Psoas muscle (tissue), 8 donors: ENCODE measurements around the gene SLC6A17. TPM values are rescaled to one million over a fixed set of nuclear protein-coding genes. Genes with fewer than 3 reads are reported as not detected.

Experiments
- ATAC-seq, 4 donors: fragments of 200-7000 bp; cut with Tn5 transposase; one replicate each; pipeline ENCODE4 v1.9.1; 2020; ENCODE audit warnings: moderate library complexity in 3 of 4, mild to moderate bottlenecking in 2 of 4
- DNase-seq, 2 donors: peaks; one replicate each; pipeline ENCODE4 v3.0.0-alpha.2; 2020
- H3K27ac ChIP-seq: fragments of 200-600 bp; one replicate; pipeline ENCODE4 v1.8.0; 2022
- H3K27me3 ChIP-seq, 3 donors: fragments of 200-600 bp in 1 of 3; one replicate each; pipeline versions ENCODE4 v1.6.1 to v1.8.0; 2013 to 2022; ENCODE audit warnings: low read length in 2 of 3, mild to moderate bottlenecking in 2 of 3, moderate library complexity in 1 of 3; ENCODE audit not compliant: insufficient read depth in 3 of 3
- H3K36me3 ChIP-seq, 2 donors: fragments of 200-600 bp in 1 of 2; one replicate each; pipeline versions ENCODE4 v1.6.1 to v1.8.0; 2013 to 2022; ENCODE audit warnings: low read depth in 1 of 2, mild to moderate bottlenecking in 1 of 2, moderate library complexity in 1 of 2; ENCODE audit not compliant: insufficient read depth in 1 of 2
- H3K4me1 ChIP-seq: fragments of 200-600 bp; one replicate; pipeline ENCODE4 v1.8.0; 2022
- H3K4me3 ChIP-seq: fragments of 200-600 bp; one replicate; pipeline ENCODE4 v1.8.0; 2022; ENCODE audit warnings: mild to moderate bottlenecking
- H3K9me3 ChIP-seq: fragments of 200-600 bp; one replicate; pipeline ENCODE4 v1.8.0; 2022
- WGBS, 3 donors: extraction: QIAGEN DNeasy Blood & Tissue Kit; methylation state at CpG; one replicate each; pipeline versions ENCODE4 v1.1.6 to v1.1.7; 2013; 5-methylcytosine and 5-hydroxymethylcytosine counted together
- intact Hi-C, 2 donors: fragments of 100-400 bp; cut with DNase I; formaldehyde crosslinking; loops; one replicate each; pipeline versions ENCODE4 v1.11.0 to v1.14.2; 2022
- polyA plus RNA-seq, 3 donors: library from polyadenylated mRNA; stranded (reverse); fragments of 200-250 nt; gene quantifications; one replicate each; pipeline ENCODE4 v1.2.3, GENCODE V29; 2013
- total RNA-seq, 4 donors: library from RNA; stranded (reverse); fragmentation: NEBNext Ultra II Directional in 2 of 4; extraction: Animal tissue kit (Norgen Biotek cat#: 25700) in 2 of 4; gene quantifications; one replicate each; pipeline versions ENCODE4 v1.2.1 to v1.2.4, GENCODE V29; 2021 to 2023
- TF ChIP-seq, protein P1 (sequence below): fragments of 200-600 bp; IDR thresholded peaks from one replicate; pipeline ENCODE4 v1.8.0; 2022; ENCODE audit warnings: antibody characterized with exemption
- donor health status: healthy with polysubstance abuse.
- donor health status: DM: no; HTN: no; CAD: no; lungs with moderate emphysema.
- donor health status: Bipolar disorder and iron deficiency.
- donor health status: healthy.
- donor health status: DM: yes; HTN: yes; CAD: no.
- donor health status: DM: no; HTN: no; CAD: no.
- donor health status: DM: no; HTN: no; CAD: no.
- donor health status: DM: yes; HTN: yes; CAD: no.

The SLC6A17 gene
- total and polyA plus RNA-seq, 7 donors = 0.03 to 0.19 (median 0.10) TPM

DNA sequence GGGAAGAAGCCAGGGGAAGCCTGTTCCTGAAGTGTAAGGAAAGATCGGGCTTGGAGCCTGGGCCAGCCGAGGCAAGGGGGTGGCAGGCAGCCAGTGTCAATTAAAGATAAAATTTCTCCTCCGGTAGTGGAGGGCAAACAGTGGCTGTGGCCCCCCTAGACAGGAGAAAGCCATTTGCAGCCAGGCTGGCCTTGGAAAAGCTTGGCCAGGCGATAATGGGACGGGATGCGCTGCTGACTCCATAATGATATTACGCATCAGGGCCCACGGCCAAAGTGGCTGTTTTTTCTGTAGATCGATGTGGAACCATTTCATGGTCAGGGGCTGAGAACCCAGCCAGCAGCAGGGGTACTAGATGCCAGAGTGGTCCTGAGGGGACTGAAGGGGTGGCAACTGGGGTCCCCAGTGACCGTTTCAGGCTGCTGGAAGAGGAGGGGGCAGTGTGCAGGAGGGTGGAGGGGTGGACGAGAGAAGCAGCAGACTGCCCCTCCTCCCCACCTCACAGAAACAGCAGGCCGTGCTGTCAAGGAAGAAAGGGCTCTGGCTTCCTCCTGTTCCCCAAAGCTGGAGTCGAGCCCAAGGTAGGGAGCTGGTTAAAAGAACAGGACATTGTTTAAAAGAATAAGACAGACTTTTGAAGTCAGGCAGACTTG lies 85.0 kb downstream of the SLC6A17 start:
- DNase-seq (no peak), ATAC-seq (no peak)
- no peaks in the 10 kb centered on the region for H3K9me3 ChIP-seq
- H3K4me1 ChIP-seq = no peaks in the 10 kb centered on the region
- no peak overlapping the region for H3K27ac ChIP-seq
- intact Hi-C loops = no loop called here
- WGBS, 3 donors = 34 to 40% (median 36%) methylated on average over 13 of the region's 13 CpGs
- TF ChIP-seq, protein P1, sequence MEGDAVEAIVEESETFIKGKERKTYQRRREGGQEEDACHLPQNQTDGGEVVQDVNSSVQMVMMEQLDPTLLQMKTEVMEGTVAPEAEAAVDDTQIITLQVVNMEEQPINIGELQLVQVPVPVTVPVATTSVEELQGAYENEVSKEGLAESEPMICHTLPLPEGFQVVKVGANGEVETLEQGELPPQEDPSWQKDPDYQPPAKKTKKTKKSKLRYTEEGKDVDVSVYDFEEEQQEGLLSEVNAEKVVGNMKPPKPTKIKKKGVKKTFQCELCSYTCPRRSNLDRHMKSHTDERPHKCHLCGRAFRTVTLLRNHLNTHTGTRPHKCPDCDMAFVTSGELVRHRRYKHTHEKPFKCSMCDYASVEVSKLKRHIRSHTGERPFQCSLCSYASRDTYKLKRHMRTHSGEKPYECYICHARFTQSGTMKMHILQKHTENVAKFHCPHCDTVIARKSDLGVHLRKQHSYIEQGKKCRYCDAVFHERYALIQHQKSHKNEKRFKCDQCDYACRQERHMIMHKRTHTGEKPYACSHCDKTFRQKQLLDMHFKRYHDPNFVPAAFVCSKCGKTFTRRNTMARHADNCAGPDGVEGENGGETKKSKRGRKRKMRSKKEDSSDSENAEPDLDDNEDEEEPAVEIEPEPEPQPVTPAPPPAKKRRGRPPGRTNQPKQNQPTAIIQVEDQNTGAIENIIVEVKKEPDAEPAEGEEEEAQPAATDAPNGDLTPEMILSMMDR = no peak
- H3K36me3 ChIP-seq = peaks cover 0 to 4% of the 10 kb centered on the region in 2 donors
- H3K4me3 ChIP-seq = no peak overlapping the region
- no peaks in the 10 kb centered on the region for H3K27me3 ChIP-seq

DNA sequence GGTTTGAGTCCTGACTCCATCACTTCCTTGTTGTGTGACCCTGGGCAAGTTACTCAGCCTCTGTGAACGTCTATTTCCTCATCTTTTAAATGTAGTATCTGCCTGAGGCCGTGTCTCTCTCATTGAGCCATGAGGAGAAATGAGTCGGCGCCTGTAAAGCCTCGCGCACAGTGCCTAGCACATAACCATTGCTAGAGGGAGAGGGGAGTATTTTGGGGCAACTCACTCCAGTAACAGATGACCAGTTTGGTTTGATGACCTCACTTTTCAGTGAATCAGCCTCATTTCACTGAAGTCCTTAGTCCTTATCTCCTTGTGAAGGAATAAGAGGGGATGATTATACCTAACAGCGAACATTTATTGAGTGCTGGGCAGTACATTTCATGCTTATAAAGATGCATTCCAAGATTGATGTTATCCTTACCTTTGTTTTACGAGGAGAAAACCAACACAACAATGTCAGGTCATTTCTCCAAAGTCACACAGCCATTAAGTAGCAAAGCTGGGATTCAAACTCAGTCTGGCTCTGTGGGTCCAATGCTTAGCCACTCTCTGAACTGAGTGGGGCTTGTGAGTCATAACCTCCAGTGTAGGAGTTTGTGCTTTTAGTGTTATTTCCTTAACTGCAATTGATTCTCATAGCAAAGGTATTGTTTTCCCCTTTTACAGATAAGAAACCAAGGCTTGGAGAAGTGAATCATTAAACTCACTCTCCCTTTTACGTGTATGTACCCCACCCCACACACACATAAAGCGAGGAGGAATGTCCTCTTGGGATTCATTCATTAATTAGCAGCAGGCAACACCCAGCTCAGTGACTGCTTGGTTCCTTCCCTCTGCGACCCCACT lies 85.8 kb downstream of the SLC6A17 start:
- WGBS, 3 donors = 70 to 75% (median 72%) methylated on average over 11 of the region's 11 CpGs
- TF ChIP-seq, protein P1 = no peak
- ATAC-seq (no peak), DNase-seq (no peak)
- Histone ChIP-seq H3K36me3 (peaks cover 0 to 4% of the 10 kb centered on the region in 2 donors), H3K9me3 (no peaks in the 10 kb centered on the region), H3K4me3 (no peak overlapping the region), H3K4me1 (no peaks in the 10 kb centered on the region), H3K27ac (no peak overlapping the region), H3K27me3 (no peaks in the 10 kb centered on the region)
- intact Hi-C loops = no loop called here

DNA sequence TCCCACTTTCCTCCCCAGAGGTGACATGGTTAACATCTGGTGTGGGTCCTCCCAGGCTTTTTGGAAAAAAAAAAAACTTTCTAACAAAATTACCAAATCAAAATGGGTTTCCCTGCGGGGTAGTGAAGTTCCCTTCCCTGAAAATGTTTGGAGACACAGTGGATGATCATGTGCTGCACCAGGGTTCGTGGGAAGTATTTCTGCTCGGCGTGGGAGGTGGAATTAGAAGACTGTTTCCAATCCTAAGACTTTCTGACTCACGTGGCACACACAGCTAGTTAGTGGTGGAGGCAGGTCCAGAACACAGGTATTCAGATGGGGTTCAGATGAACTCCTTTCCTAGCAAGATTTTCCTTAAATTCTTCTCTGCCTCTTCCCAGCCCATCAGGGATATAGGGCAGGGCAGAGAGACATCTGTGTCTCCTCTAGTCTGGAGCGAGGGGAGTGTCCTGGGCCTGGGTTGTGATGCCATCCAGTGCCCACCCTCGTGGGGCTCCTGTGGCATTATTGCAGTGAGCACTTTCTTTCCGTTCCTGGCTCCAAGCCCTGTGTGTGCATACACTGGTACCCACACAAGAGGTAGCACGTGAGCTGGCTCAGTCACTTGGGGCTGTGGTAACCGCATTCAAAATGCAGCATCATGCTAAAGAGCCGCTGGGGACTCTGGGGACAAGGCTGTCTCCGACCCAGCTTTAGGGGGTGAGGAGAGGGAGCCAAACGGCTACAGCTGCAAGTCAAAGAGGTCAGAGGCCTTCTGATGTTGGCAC lies 87.3 kb downstream of the SLC6A17 start:
- Histone ChIP-seq H3K4me3 (no peak overlapping the region), H3K4me1 (no peaks in the 10 kb centered on the region), H3K27ac (no peak overlapping the region), H3K9me3 (no peaks in the 10 kb centered on the region), H3K27me3 (peaks cover 0 to 10% (median 0%) of the 10 kb centered on the region in 3 donors), H3K36me3 (peaks cover 0 to 1% of the 10 kb centered on the region in 2 donors)
- TF ChIP-seq, protein P1 = no peak
- no peak for DNase-seq
- 57 to 66% (median 59%) methylated on average over 13 of the region's 13 CpGs for WGBS, 3 donors
- intact Hi-C loops = no loop called here
- no peak for ATAC-seq

DNA sequence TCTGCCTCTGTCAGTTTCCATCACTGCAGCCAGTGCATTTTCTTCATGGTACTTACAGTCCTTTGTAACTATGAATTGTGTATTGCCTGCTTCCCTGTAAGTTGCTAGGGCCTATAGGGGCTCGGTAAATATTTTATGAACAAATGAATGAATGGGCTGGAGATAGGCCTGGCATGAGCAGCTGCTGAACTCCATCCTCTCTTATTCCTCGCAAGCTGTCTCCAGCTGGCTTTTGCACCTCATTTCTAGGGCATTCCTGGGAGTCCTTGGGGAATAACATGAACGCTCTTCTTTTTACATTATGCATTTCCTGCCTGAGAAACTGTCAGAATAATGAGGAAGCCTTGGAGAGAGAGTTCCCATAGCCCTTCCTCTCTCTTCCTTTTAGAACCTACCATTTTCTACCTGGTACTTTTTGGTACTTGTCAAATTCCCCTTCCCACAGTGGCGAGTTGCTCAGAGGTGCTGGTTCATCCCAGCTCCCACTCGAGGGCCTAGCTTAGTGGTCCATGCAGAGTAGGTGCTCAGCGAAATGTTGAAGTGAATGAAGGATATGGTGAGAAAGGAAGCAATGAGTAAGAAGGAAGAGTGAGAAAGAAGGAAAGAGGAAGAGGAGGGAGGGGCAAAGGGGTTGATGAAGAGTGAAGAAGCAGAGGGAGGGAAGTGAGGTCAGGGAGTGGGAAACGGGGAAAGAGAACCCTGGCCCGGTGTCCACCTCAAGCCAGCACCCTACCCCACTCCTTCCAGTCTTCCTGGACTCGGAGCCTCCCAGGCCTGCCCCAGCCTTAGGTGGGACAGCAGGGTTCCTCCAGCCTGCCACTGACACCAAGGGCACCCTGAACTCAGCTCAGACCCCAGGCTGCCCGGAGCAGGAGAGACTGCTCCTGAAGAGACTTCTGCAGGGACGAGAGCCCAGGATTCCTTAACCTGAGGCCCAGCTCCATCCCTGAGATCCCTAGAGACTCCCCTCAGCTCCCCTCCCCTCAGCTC lies 89.4 kb downstream of the SLC6A17 start:
- no peaks in the 10 kb centered on the region for H3K9me3 ChIP-seq
- H3K4me1 ChIP-seq = no peaks in the 10 kb centered on the region
- intact Hi-C loops = no loop called here
- TF ChIP-seq, protein P1 = no peak
- 48 to 62% (median 58%) methylated on average over 11 of the region's 11 CpGs for WGBS, 3 donors
- DNase-seq (no peak), ATAC-seq (no peak)
- H3K36me3 ChIP-seq = no peaks in the 10 kb centered on the region
- no peak overlapping the region for H3K27ac ChIP-seq
- H3K27me3 ChIP-seq = peaks cover 0 to 22% (median 0%) of the 10 kb centered on the region in 3 donors
- no peak overlapping the region for H3K4me3 ChIP-seq
